ENCODE measurements around the gene SNED1.

Gene SNED1

DNA sequence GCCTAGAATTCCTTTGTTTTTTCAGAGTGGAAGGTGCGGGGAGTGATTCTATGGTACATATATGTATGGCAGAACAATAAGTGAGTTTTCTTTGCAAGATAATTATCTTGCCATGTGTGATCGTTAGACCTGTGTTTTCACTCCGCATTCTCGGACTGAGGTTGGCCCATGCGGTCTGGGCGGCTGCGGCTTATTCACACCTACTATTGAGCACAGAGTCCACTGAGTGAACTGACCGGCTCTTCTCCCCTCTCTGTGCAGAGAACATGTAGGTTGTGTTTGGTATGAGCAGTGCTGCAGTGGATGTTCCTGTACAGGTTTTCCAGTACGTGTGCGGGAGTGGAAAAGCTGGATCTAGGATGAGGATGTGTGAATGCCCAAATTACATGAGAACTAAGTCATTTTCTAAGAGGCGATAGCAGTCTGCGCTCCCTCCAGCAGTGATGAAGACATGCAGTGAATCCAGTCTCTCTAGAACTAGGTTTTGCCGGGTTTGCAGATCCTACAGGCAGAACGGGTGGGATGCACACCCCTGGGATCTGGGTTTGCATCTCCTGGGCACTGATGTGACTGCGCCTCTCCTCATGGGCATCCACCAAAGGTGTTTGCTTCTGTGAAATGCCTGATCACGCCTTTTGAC lies 76.6 kb downstream of the SNED1 start:
- no peak overlapping the region for H3K4me3 ChIP-seq (ENCODE audit: low read depth, low read length)
- TF ChIP-seq, protein P1, sequence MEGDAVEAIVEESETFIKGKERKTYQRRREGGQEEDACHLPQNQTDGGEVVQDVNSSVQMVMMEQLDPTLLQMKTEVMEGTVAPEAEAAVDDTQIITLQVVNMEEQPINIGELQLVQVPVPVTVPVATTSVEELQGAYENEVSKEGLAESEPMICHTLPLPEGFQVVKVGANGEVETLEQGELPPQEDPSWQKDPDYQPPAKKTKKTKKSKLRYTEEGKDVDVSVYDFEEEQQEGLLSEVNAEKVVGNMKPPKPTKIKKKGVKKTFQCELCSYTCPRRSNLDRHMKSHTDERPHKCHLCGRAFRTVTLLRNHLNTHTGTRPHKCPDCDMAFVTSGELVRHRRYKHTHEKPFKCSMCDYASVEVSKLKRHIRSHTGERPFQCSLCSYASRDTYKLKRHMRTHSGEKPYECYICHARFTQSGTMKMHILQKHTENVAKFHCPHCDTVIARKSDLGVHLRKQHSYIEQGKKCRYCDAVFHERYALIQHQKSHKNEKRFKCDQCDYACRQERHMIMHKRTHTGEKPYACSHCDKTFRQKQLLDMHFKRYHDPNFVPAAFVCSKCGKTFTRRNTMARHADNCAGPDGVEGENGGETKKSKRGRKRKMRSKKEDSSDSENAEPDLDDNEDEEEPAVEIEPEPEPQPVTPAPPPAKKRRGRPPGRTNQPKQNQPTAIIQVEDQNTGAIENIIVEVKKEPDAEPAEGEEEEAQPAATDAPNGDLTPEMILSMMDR (IDR thresholded peaks at IDR 0.05; ENCODE audit: control insufficient read depth, extremely low read depth, insufficient read depth) = no peak
- no peak for DNase-seq (ENCODE audit: low read depth)

DNA sequence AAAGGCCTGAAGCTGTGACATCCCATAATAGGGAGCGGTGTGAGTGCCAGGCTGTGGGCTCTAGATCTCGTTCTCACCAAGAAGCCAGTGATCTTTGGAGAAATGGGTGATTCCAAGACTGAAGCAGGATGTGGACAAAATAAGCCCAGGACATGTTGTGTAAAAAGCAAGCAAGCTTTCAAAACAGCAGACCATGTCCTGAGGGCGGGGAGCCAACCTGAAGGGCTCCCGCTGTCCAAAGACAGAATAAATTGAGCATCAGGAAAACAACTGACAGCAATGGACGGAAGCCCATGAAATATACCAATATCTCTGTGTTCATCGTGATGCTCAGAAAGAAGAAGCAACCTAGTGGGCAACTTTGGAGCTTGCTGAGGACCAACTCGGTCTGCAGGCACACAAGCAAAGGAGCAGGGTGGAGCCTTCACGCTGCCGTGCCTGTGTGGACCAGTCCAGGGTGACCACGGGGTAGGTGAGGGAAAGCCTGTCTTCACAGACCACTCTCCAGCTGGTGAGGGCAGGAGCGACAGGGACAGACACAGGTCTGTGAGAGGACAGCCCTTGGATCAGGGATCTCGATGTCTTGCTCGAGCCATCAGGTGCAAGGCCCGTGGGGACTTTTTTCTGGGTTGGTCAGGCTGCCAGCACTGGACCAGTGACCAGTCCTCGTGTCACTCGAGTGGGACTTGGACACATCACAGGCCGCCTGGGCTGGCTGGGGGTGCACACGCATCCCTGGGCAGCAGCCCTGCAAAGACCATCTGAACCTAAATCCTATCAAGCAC lies 82.2 kb downstream of the SNED1 start:
- no peak for DNase-seq (ENCODE audit: low read depth)
- TF ChIP-seq, protein P1 (IDR thresholded peaks at IDR 0.05; ENCODE audit: control insufficient read depth, extremely low read depth, insufficient read depth) = no peak
- H3K4me3 ChIP-seq (ENCODE audit: low read depth, low read length) = no peak overlapping the region

DNA sequence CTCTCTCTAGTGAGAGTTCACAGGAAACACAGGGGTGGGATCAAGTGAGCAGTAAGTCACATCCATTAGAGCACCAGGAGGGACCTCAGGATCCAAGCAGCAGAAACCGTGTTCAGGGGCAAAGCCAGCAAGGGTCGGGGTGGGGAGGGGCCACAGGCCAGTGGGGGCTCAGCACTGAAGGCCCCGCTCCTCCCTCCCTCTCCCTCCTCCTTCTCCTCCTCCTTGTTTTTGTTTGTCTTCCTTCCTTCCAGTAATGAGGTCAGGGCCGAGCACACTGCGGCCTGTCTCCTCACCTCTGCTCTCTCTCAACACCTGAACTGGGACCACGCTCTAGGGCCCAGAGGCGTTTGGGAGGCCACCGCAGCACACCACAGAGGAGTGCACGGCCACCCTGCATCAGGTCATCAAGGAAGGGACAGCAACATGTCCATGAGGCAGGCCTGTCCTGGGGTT lies 82.8 kb downstream of the SNED1 start:
- no peak overlapping the region for H3K4me3 ChIP-seq (ENCODE audit: low read depth, low read length)
- DNase-seq (ENCODE audit: low read depth) = no peak
- TF ChIP-seq, protein P1 (IDR thresholded peaks at IDR 0.05; ENCODE audit: control insufficient read depth, extremely low read depth, insufficient read depth) = no peak

DNA sequence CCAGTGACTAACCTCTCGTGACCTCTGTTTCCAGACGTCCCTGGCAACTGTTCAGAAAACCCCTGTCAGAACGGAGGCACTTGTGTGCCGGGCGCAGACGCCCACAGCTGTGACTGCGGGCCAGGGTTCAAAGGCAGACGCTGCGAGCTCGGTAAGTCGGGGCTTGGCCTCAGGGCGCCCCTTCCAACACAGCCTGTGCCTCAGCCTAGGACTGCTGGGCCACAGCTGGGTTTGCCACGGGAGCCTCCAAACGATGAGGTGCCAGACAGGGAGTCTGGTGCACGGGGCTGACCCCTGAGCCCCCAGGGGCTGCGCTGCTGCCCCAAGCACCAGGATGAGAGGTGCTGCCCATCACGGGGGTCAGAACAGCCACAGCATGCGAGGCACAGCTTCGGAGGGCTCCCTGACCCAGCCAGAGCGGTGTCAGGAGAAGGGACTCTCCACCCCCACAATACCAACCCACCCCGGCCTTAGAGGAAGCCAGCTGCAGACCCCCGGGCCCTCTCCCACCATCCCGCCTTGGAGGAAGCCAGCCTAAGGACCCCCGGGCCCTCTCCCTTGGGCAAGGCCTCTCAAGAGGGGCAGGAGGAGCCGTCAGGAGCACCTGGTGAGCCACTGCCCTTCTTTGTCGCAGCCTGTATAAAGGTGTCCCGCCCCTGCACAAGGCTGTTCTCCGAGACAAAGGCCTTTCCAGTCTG lies 83.4 kb downstream of the SNED1 start:
- H3K4me3 ChIP-seq (ENCODE audit: low read depth, low read length) = no peak overlapping the region
- TF ChIP-seq, protein P1 (IDR thresholded peaks at IDR 0.05; ENCODE audit: control insufficient read depth, extremely low read depth, insufficient read depth) = no peak
- no peak for DNase-seq (ENCODE audit: low read depth)

DNA sequence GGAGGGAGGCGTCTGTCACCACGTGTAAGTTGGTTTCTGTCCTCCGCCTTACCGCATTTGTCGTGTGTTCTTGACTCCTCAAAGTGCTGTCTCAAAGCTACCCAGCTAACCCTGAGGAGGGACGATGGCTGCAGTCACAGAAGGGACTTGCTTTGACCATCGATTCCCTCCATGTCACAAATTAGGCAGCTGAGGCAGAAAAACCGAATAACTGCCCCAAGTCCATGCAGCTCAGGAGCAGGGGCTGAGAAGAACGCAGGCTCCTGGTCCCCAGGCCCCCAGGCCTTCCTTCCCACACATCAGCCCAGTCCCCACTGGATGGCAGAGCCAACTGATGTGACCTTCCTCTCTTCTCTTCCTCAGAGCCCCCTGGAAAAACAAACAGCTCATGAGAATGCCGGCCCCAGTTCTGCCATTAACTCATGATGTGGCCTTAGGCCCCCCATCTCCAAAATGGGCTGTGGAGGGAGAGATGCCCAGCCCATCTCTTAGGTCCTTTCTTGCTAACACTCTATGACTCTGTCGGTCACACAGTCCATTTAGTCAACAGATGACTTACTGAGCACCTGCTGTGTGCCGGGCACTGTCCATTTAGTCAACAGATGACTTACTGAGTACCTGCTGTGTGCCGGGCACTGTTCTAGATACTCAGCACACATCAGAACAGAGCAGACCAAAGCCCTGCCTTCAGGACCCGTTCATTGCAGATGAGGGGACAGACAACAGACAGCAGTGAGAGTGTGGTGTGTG lies 84.1 kb downstream of the SNED1 start:
- TF ChIP-seq, protein P1 (IDR thresholded peaks at IDR 0.05; ENCODE audit: control insufficient read depth, extremely low read depth, insufficient read depth) = no peak
- no peak for DNase-seq (ENCODE audit: low read depth)
- no peak overlapping the region for H3K4me3 ChIP-seq (ENCODE audit: low read depth, low read length)

DNA sequence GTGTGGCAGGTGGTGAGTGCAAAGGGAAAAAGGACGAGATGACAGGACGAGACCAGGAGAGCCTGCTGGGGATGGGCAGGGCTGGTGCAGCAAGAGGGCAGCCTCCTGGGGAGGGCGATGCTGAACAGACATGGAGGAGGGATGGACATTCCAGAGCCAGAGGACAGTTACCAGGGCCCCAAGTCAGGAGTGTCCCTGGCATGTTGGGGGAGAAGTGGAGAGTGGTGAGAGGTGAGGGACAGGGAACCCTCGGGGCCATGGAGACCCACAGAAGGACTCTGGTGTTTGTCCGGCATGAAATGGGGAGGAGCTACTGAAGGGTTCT lies 84.6 kb downstream of the SNED1 start:
- DNase-seq (ENCODE audit: low read depth) = no peak
- H3K4me3 ChIP-seq (ENCODE audit: low read depth, low read length) = no peak overlapping the region
- TF ChIP-seq, protein P1 (IDR thresholded peaks at IDR 0.05; ENCODE audit: control insufficient read depth, extremely low read depth, insufficient read depth) = no peak
